HL-60 (cell line): ENCODE data around the gene PMIS2.

Experiments used
- DNase-seq, 2 experiments: peaks; one replicate each; pipeline ENCODE4 v3.0.0-alpha.2; 2010 to 2020; ENCODE audit warnings: low read depth in 1 of 2, low spot score in 1 of 2
- H3K27ac ChIP-seq: fragments of 250-450 bp; sonication (Bioruptor Pico); replicated peaks from 2 replicates; pipeline ENCODE4 v1.5.1; 2020; ENCODE audit warnings: mild to moderate bottlenecking, moderate library complexity
- H3K27me3 ChIP-seq: fragments of 250-450 bp; sonication (Bioruptor Pico); 2 replicates; pipeline ENCODE4 v1.5.1; 2021; ENCODE audit warnings: mild to moderate bottlenecking, moderate library complexity; ENCODE audit not compliant: insufficient read depth, poor library complexity, severe bottlenecking
- H3K4me3 ChIP-seq: replicated peaks from 2 replicates; pipeline ENCODE4 v1.5.1; 2011; ENCODE audit warnings: mild to moderate bottlenecking, control low read depth, low read length; ENCODE audit not compliant: insufficient read depth
- GABPA ChIP-seq: IDR thresholded peaks from 2 replicates; pipeline ENCODE4 v1.6.1; 2012; ENCODE audit warnings: low read depth
- POLR2AphosphoS5 ChIP-seq: IDR thresholded peaks from 2 replicates; pipeline ENCODE4 v1.6.1; 2012; ENCODE audit warnings: low read depth
- SPI1 ChIP-seq: IDR thresholded peaks from 2 replicates; pipeline ENCODE4 v1.6.1; 2012; ENCODE audit warnings: low read depth, mild to moderate bottlenecking, borderline replicate concordance
- TF ChIP-seq, protein P1 (sequence below): IDR thresholded peaks from 2 replicates; pipeline ENCODE4 v1.6.1; 2012; ENCODE audit warnings: low read depth; ENCODE audit not compliant: insufficient replicate concordance
- TF ChIP-seq, protein P2 (sequence below): IDR thresholded peaks from one replicate; pipeline ENCODE4 v1.5.1; 2011; ENCODE audit warnings: low read length, control low read depth, inconsistent platforms; ENCODE audit not compliant: insufficient read depth

The PMIS2 gene

DNA sequence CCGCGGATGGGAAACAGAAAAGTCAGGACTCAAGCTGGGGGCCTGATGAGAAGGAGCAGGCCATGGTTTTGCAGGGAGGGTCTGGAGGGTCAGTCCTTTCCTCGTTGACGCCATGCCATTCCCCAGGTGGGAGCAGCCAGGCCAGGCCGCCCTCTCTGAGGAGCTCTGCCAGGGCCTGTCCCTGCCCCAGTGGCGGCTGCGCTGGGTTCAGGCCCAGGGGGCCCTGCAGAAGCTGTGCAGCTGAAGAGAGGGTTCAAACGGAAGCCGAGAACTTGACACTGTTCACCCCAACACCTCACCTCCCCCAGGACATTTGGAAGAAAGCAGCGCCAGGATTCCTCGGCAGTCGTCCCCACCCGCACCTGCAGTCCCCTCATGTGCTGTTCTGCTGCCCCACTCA is 36.8 kb downstream of the PMIS2 start:
- H3K27ac ChIP-seq = no peak overlapping the region
- DNase-seq = no peak
- TF ChIP-seq GABPA = no peak
- TF ChIP-seq, protein P1, sequence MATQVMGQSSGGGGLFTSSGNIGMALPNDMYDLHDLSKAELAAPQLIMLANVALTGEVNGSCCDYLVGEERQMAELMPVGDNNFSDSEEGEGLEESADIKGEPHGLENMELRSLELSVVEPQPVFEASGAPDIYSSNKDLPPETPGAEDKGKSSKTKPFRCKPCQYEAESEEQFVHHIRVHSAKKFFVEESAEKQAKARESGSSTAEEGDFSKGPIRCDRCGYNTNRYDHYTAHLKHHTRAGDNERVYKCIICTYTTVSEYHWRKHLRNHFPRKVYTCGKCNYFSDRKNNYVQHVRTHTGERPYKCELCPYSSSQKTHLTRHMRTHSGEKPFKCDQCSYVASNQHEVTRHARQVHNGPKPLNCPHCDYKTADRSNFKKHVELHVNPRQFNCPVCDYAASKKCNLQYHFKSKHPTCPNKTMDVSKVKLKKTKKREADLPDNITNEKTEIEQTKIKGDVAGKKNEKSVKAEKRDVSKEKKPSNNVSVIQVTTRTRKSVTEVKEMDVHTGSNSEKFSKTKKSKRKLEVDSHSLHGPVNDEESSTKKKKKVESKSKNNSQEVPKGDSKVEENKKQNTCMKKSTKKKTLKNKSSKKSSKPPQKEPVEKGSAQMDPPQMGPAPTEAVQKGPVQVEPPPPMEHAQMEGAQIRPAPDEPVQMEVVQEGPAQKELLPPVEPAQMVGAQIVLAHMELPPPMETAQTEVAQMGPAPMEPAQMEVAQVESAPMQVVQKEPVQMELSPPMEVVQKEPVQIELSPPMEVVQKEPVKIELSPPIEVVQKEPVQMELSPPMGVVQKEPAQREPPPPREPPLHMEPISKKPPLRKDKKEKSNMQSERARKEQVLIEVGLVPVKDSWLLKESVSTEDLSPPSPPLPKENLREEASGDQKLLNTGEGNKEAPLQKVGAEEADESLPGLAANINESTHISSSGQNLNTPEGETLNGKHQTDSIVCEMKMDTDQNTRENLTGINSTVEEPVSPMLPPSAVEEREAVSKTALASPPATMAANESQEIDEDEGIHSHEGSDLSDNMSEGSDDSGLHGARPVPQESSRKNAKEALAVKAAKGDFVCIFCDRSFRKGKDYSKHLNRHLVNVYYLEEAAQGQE = no peak

DNA sequence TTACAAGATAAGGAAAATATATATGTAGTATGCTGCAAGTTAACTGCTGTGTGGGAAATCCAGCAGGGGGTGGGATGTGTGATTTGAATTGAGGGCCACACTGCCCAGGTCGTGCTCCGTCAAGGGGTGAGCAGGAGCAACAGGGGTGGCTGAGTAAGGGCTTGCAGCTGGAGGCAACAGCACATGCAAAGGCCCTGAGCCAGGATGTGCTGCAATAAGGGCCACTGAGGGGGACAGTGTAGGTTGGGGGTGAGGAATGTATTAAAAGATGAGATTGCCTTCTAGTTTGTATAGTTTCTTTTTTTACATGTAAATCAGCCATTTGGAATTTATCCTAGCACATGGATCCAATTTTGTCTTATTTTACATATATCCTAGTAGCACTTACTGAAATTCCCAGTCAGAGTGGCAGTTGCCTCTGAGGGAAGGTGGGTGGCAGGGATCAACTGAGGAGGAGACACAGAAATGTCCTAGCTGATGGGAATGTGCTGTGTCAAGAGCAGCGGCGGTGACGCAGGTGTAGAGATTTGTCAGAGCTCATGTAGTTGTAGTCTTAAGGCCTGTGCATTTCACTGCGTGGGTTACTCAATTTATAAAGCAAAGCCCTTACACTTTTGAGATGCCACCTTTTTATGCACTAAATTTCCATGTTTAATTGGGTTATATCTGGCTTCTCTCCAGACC is 37.5 kb downstream of the PMIS2 start:
- Histone ChIP-seq H3K27ac (no peak overlapping the region), H3K4me3 (no peak overlapping the region), H3K27me3 (no peaks in the 10 kb centered on the region)
- no peak for DNase-seq
- TF ChIP-seq, protein P2, sequence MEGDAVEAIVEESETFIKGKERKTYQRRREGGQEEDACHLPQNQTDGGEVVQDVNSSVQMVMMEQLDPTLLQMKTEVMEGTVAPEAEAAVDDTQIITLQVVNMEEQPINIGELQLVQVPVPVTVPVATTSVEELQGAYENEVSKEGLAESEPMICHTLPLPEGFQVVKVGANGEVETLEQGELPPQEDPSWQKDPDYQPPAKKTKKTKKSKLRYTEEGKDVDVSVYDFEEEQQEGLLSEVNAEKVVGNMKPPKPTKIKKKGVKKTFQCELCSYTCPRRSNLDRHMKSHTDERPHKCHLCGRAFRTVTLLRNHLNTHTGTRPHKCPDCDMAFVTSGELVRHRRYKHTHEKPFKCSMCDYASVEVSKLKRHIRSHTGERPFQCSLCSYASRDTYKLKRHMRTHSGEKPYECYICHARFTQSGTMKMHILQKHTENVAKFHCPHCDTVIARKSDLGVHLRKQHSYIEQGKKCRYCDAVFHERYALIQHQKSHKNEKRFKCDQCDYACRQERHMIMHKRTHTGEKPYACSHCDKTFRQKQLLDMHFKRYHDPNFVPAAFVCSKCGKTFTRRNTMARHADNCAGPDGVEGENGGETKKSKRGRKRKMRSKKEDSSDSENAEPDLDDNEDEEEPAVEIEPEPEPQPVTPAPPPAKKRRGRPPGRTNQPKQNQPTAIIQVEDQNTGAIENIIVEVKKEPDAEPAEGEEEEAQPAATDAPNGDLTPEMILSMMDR = no peak
- TF ChIP-seq, protein P1 = no peak
- TF ChIP-seq GABPA (no peak), POLR2AphosphoS5 (no peak), SPI1 (no peak)

More for the DNA sequence above, 36.8 kb downstream of the PMIS2 start:
- Histone ChIP-seq H3K4me3 (no peak overlapping the region), H3K27me3 (no peaks in the 10 kb centered on the region)

DNA sequence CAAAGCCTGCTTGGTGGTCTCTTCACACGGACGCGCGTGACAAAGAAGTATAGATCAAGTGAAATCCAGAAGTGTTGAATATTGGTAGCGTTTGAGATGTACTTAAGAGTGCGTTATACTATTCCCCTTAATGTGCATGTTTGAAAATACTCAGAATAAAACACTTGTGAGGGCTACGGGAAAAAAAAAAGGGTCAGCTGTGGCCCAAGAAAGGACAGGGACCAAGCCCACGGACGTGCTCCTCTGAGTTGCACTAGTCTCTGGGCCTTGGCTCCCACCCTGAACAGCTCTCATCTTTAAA is 42.2 kb downstream of the PMIS2 start:
- Histone ChIP-seq H3K27me3 (no peaks in the 10 kb centered on the region), H3K4me3 (peak overlapping the region; percentile 88), H3K27ac (peak overlapping the region; percentile 83)
- TF ChIP-seq, protein P1 = no peak
- no peak for TF ChIP-seq POLR2AphosphoS5
- no peak for TF ChIP-seq GABPA
- TF ChIP-seq SPI1 = no peak
- TF ChIP-seq, protein P2 = no peak
- DNase-seq = no peak
